PFSK-1 (cell line): Measurements from ENCODE around the gene TNFRSF11A.

ENCODE experiments used
- FOXP2 ChIP-seq: optimal IDR thresholded peaks from 2 replicates; pipeline ENCODE3; 2011; ENCODE audit warnings: borderline replicate concordance, control low read depth, inconsistent platforms; ENCODE audit not compliant: insufficient read depth; ENCODE audit errors: extremely low read length, extremely low read depth
- POLR2AphosphoS5 ChIP-seq: IDR thresholded peaks from 2 replicates; pipeline ENCODE4 v1.6.1; 2012; ENCODE audit warnings: low read depth, mild to moderate bottlenecking, control low read depth, low read length, moderate library complexity
- SIN3A ChIP-seq: IDR thresholded peaks from 2 replicates; pipeline ENCODE4 v1.6.1; 2012; ENCODE audit warnings: mild to moderate bottlenecking, low read length, moderate library complexity, borderline replicate concordance; ENCODE audit not compliant: insufficient read depth
- TAF1 ChIP-seq: IDR thresholded peaks from 2 replicates; pipeline ENCODE4 v1.6.1; 2012; ENCODE audit warnings: low read length, control low read depth, borderline replicate concordance; ENCODE audit not compliant: insufficient read depth
- TF ChIP-seq, protein P1 (sequence below), 2 experiments: IDR thresholded peaks; 2 replicates each; pipeline versions ENCODE4 v1.6.1 to v1.8.0; 2011 to 2012; ENCODE audit warnings: low read depth in 2 of 2, low read length in 2 of 2, control low read depth in 1 of 2, inconsistent platforms in 1 of 2, mild to moderate bottlenecking in 1 of 2, moderate library complexity in 1 of 2; ENCODE audit not compliant: insufficient read depth in 1 of 2

TNFRSF11A gene

DNA sequence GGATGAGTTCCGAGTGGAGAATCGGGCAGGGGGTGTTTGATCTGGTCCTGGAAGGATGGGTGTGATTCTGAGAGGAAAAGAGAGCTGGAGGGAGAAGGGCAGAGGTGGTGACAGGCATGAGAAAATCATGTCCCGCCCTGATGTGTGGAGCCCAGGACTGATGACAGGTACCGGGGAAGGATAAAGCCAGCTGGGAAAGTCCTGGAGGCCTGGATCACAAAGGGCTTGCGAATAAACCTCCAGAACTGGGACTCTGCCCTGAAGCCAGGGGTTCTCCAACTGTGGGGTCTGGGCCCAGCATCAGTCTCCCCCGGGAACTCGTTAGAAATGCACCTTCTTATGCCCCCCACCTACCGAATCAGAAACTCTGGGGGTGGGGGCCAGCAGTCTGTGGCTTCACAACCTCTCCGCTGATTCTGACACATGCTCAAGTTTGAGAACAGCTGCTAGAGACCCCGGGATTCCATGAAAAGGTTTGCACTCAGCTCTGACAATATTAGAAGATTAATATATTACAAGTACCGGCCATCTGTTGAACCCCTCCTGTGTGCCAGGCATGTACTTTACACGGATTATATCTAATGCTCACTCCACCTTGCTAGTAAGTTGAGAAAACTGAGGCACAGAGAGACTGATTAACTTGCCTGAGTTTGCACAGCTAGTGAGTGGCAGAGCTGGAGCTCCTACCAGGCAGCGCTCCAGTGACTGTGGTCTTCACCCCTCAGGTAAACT is 8.0 kb downstream of the TNFRSF11A start:
- no peak for TF ChIP-seq TAF1
- TF ChIP-seq SIN3A = no peak
- TF ChIP-seq FOXP2 = no peak
- TF ChIP-seq, protein P1, sequence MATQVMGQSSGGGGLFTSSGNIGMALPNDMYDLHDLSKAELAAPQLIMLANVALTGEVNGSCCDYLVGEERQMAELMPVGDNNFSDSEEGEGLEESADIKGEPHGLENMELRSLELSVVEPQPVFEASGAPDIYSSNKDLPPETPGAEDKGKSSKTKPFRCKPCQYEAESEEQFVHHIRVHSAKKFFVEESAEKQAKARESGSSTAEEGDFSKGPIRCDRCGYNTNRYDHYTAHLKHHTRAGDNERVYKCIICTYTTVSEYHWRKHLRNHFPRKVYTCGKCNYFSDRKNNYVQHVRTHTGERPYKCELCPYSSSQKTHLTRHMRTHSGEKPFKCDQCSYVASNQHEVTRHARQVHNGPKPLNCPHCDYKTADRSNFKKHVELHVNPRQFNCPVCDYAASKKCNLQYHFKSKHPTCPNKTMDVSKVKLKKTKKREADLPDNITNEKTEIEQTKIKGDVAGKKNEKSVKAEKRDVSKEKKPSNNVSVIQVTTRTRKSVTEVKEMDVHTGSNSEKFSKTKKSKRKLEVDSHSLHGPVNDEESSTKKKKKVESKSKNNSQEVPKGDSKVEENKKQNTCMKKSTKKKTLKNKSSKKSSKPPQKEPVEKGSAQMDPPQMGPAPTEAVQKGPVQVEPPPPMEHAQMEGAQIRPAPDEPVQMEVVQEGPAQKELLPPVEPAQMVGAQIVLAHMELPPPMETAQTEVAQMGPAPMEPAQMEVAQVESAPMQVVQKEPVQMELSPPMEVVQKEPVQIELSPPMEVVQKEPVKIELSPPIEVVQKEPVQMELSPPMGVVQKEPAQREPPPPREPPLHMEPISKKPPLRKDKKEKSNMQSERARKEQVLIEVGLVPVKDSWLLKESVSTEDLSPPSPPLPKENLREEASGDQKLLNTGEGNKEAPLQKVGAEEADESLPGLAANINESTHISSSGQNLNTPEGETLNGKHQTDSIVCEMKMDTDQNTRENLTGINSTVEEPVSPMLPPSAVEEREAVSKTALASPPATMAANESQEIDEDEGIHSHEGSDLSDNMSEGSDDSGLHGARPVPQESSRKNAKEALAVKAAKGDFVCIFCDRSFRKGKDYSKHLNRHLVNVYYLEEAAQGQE (IDR thresholded peaks at IDR 0.05; ENCODE audit: insufficient read depth in 1 of 2, low read depth in 2 of 2, low read length in 2 of 2) = no peak
- no peak for TF ChIP-seq POLR2AphosphoS5

DNA sequence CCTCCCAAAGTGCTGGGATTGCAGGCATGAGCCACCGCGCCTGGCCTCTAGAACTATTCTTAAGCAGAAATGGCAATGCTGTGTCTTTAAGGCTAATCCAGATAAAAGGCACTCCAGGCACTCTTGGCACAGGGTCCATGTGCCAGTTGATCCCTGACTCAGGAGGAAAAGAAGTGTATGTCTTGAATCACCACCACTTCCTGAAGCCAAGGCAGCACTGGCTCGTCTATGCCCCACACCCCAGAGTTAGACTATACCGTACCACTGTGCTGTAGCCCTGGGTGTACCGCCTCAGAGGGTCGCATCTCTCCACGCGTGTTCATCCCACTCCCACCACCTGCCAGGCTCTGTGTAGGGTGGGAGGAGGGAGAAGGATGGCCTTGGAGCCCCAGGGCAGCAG is 9.0 kb downstream of the TNFRSF11A start:
- TF ChIP-seq FOXP2 = no peak
- TF ChIP-seq, protein P1 (IDR thresholded peaks at IDR 0.05; ENCODE audit: insufficient read depth in 1 of 2, low read depth in 2 of 2, low read length in 2 of 2) = no peak
- TF ChIP-seq TAF1 = no peak
- no peak for TF ChIP-seq SIN3A
- no peak for TF ChIP-seq POLR2AphosphoS5

DNA sequence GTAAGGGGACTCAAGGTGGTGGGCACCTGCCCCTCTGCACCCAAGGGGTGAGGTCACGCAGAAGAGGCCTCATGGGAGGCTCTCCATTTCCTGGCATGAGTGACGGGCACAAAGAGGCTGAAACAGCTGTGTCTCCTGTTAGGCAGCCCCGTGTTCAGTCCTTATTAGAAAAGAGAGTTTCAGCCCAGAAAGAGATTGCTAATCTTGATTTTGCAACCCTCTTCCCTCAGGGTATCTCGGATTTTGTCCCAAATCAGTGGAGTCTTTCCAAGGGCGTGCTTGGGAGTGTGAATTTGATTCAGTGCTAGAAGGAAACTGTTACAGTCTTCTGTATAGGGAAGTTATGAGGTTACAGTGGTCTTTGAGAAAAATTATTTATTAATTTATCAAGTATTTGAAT is 10.4 kb downstream of the TNFRSF11A start:
- TF ChIP-seq TAF1 (no peak), FOXP2 (no peak), SIN3A (no peak), POLR2AphosphoS5 (no peak)
- TF ChIP-seq, protein P1 (IDR thresholded peaks at IDR 0.05; ENCODE audit: insufficient read depth in 1 of 2, low read depth in 2 of 2, low read length in 2 of 2) = no peak

DNA sequence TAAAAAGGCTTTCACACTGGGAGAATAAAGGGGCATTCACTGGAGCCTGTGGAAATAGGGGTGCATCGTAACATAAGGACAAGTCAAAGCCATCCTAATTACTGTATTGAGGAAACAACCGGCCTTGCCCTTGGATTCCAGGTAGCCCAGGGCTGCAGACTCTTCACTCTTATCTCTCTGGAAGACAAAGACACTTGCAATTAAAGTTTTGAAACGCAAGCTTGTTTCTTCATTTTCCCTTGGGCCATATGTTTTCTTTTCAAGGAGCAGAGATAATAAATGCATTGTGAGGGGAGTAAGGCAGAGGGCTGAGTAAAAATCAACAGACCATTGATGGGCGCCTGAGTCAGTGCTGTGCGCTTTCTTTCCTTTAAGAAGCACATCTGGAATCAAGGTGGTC is 11.5 kb downstream of the TNFRSF11A start:
- TF ChIP-seq SIN3A (no peak), TAF1 (no peak), FOXP2 (no peak), POLR2AphosphoS5 (no peak)
- TF ChIP-seq, protein P1 (IDR thresholded peaks at IDR 0.05; ENCODE audit: insufficient read depth in 1 of 2, low read depth in 2 of 2, low read length in 2 of 2) = no peak

DNA sequence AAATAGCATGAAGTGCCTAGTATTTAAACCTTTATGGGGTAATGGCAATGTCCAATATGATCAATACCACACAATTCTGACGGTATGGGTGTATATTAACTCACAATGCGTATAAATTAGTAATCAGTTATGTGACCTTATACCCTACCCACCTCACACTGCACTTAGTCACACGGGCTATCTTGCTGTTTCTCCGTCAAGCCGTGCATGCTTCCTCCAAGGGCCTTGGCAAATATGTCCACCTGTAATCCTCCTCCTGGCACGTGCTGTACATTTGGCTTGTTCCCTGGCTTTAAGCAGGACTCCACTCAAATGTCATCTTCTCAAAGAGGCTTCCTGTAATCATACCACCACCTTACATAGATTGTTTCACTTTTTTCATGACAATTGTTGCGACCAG is 12.2 kb downstream of the TNFRSF11A start:
- no peak for TF ChIP-seq FOXP2
- TF ChIP-seq TAF1 = no peak
- no peak for TF ChIP-seq POLR2AphosphoS5
- TF ChIP-seq SIN3A = no peak
- TF ChIP-seq, protein P1 (IDR thresholded peaks at IDR 0.05; ENCODE audit: insufficient read depth in 1 of 2, low read depth in 2 of 2, low read length in 2 of 2) = no peak
